Frontal cortex (tissue), 4 donors: ENCODE data around the gene CELSR2. TPM values are rescaled to one million over a fixed set of nuclear protein-coding genes. Genes with fewer than 3 reads are reported as not detected.
A peak's percentile ranks its signal among the peaks of the same experiment; 100 is the strongest.
"Not testable (repeated sequence)": the region's sequence is repeated elsewhere in the genome, so short reads cannot be mapped to it uniquely, and the experiment has no call there.

Experiments used
- DNase-seq, 2 donors: peaks; one replicate each; pipeline ENCODE4 v3.0.0; 2012; ENCODE audit warnings: low spot score in 2 of 2
- FAIRE-seq: peaks from 2 replicates; lab custom pipeline; 2012; peaks lifted over from hg19 to GRCh38; lab: Jason Lieb, UNC
- total RNA-seq: library from RNA; depleted of rRNA; stranded (reverse); fragments of >200 nt; gene quantifications from one replicate; pipeline ENCODE4 v1.2.3, GENCODE V29; 2014
- donor health status: control.
- donor health status: control.
- donor health status: control.

CELSR2 gene
- total RNA-seq, 1 donor from 2014 or later: 27.3 TPM

DNA sequence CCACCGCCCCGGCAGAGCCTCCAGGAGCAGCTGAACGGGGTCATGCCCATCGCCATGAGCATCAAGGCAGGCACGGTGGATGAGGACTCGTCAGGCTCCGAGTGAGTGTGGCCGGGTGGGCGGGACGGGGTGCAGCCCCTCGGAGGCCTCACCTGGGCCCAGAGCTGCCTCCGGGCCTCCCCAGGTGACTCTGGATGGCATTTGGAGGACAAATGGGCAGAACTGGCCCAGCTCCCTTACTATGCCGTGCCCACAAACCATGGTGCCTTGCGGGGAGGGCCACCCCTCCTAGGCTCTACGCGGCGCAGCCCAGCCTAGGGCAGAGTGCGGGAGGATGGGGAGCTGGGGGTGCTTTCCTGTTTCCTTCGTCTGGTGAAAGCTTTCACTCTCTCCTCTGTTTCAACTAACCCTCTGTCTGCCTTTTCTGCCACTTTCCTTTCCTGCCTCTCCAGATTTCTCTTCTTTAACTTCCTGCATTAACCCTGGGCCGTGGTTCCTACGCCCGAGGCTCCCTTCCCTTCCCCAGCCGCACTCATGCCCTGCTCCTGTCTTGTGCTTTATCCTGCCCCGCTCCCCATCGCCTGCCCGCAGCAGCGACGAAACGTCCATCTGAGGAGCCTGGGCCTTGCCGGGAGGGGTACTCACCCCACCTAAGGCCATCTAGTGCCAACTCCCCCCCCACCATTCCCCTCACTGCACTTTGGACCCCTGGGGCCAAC, 24.4 kb downstream of the CELSR2 start:
- DNase-seq: peak in 1 of 2 donors; percentile 10
- FAIRE-seq: no peak

- DNase-seq (peak in 1 of 2 donors; percentile 32), FAIRE-seq (no peak)
These were observed 25.5 kb downstream of the CELSR2 start for GRCh38 chr1:109274533-109275476.

- FAIRE-seq (no peak), DNase-seq (peak in 1 of 2 donors; percentile 11)
These were observed 26.5 kb downstream of the CELSR2 start for GRCh38 chr1:109275706-109276345.

GRCh38 chr1:109277434-109278204, 28.3 kb downstream of the CELSR2 start:
- FAIRE-seq (no peak), DNase-seq (peak; percentile 64 to 79)

DNA sequence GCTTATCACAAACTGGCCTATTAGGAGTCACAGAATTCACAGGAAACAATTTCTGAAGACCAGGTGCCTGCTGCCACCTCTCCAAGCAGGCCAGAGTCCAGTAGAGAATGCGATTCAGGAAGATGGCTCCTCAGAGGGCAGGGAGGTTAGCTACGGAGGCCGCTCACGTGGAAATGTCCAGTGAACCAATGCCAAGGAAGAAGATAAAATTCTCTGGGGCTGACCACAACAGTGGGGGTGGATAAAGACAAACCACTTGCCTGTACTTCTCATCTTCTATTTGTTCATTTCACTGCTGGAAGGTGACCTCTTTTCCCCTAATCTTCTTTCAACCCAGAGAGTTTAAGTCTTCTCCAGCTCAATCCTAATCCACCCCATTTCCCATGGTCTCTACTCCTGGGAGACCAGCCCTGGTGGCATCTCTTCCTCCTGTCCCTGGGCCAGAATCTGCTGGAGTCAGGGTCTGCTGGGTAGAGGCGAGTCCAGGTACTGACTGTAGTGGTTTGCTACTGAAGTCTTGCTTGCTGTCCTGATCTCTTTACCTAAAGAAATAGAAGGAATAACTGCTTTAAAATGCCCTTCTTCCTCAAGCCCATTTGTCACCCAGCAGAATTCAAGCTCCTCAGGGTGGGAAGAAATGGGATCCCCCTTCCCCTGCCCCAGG, 30.4 kb downstream of the CELSR2 start:
- DNase-seq: no peak
- FAIRE-seq: no peak

DNA sequence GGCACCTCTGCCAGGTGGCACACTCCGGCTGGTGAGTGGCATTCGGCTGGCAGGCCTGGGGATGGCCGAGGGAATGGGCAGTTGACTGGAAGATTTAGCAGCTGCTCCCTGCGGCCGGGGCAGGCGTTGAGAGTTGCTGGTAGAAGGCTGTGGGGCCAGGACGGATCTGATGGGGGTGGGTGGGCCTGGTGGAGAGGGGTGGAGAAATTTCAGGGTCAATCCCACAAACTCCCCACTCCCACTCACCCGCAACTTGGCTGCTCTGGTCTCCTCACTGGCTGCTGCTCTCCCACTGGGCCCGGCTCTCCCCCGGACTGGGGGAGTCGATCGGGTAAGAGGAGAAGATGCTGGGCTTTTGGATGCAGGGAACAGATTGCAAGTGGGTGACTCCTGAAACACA, 31.5 kb downstream of the CELSR2 start:
- FAIRE-seq: no peak
- DNase-seq: no peak

DNA sequence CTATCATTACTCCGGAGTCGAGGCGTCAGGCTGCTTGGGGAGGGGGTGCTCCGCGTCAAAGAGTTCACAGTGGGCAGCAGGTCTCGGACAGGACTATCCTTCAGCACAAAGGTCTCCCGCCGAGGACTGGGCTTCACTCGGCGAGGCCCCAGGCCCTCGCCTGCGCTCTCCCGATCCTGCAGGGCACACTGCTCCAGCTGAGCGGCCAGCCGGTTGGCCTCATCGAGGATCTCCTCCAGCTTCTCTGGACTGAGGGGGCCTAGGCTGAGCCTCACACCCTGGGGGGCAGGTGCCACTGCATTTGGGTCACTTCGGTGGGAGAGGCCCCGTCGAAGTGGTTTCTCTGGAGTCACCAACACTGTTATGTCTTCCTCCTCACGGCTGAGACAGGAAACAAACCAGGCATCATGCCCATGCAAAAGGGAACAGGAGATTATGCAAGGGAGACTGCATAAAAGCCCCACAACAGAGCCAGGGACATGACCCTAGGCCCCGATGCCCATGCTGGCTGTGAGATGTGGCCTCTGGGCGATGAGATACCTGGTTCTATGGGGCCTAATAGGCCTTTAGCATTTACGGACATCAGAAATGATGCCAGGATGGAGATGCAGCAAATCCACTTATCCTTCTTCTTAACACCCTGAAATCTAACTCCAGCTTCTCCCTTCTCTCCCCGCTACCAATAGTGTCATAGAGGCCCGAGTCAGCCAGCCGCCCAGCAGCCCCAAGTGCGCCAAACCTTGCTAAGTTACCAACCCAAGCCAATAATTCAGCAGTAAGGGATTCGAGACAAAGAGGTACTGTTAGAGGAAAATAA, 32.5 kb downstream of the CELSR2 start:
- peak in 1 of 2 donors; percentile 22 for DNase-seq
- FAIRE-seq: no peak

DNA sequence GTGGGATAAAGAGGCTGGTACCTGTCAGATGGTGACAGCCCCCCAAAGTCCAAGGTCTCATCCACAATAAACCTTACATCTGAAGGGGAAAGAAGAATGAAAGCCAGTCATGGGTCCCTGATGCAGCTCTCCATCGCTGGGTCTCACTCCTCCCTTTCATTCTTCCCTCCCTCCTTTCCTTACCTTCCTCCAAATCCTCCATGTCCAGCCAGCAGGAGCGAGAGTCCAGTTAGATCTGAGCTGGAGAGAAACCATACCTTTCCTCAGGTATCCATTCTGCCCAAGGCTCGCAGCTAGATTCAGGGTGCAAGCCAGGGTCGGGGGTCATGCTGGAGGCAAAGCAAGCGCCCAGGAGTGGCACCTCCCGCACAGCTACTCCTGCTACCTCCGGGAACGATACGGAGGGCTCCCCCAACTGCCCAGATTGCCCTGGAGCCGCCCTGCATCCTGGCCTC, 33.2 kb downstream of the CELSR2 start:
- FAIRE-seq (no peak), DNase-seq (peak in 1 of 2 donors; percentile 10)

- DNase-seq: peak; percentile 87 to 99
- no peak for FAIRE-seq
These were observed 33.8 kb downstream of the CELSR2 start, which contains the start of gene PSRC1 for GRCh38 chr1:109282952-109283747. Gene PSRC1, minus strand, starts transcription at chr1:109283145.

DNA sequence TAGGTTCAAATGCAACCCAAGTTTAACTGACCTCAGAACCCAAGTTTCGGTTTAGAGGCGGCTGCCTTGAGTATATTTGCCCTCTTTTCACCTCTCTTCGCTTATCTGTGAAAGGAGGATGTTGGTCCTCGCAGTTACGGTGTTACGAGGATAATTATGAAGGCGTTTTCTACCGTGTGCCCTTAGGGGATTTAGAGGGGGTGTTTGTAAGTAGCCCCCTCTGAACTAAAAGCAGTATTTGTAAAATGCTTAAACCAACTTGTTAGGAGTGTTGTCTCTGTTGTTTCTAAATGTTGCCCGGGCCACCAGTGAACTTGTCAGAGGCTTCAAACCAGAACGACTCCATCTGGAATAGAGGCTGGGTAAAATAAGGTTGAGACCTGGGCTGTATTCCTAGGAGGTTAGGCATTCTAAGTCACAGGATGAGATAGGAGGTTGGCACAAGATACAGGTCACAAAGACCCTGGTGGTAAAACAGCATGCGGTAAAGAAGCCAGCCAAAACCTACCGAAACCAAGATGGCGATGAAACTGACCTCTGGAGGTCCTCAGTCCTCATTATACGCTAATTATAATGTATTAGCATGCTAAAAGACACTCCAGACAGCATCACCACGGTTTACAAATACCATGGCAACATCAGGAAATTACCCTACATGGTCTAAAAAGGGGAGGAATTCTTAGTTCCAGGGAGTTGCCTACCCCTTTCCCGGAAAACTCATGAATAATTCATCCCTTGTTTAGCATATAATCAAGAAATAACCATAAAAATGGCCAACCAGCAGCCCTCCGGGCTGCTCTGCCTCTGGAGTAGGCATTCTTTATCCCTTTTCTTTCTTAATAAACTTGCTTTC, 34.6 kb downstream of the CELSR2 start:
- DNase-seq: no peak
- no peak for FAIRE-seq

DNA sequence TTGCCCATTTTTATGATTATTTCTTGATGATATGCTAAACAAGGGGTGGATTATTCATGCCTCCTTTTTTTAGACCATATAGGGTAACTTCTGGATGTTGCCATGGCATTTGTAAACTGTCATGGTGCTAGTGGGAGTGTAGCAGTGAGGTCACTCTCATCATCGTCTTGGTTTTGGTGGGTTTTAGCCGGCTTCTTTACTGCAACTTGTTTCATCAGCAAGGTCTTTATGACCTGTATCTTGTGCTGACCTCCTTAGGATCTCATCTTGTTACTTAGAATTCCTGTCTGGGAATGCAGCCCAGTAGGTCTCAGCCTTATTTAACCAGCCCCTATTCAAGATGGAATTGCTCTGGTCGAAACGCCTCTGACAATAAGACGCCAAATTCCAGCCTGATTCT, 37.4 kb downstream of the CELSR2 start:
- not testable (repeated sequence) for DNase-seq, FAIRE-seq

- no peak for DNase-seq
- no peak for FAIRE-seq
These were observed 40.8 kb downstream of the CELSR2 start for GRCh38 chr1:109290137-109290536.

- DNase-seq: no peak
- FAIRE-seq: no peak
These were observed 41.7 kb downstream of the CELSR2 start for GRCh38 chr1:109290998-109291397.

DNA sequence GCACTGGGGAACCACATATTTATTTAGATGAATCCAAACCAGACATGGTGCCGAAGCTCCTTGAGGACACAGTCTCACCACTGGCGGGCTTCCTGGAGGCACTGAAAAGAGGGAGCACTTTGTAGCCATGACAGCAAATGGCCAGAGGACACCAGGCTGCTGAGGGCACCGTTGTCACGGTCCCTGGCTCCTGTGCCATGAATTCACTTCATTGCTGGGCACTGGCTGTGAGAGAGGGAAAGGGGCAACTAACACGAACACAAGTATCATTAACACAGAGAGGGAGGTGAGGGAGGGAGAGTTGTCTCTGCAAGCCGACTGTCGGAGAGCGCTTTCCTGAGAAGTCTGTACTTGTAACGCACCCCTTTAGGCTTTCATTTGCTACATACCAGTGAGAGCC, 43.0 kb downstream of the CELSR2 start:
- no peak for DNase-seq
- FAIRE-seq: no peak

DNA sequence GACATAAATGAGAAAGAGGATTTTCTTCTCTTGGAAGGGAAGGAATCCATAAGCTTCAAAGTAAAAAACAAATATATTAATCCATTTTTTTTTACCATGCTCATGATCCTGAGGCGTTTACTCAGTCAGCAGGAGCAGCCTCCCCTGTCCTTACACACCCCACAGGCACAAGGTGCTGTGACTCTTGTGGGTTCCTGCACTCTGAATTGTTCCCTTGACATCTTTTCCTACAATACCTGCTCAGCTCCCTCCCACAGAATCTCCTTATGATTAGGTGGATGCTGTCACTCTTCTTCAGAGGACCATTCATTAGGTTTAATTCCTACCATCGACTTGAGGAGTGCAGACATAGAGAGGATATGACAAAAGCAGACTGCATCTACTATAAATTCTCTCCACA, 43.7 kb downstream of the CELSR2 start:
- DNase-seq (no peak), FAIRE-seq (no peak)

- no peak for DNase-seq
- no peak for FAIRE-seq
These were observed 45.1 kb downstream of the CELSR2 start for GRCh38 chr1:109294481-109294880.
